Fibroblast of lung (primary cell): Measurements from ENCODE around the gene ANKRD44. TPM values are rescaled to one million over a fixed set of nuclear protein-coding genes. Genes with fewer than 3 reads are reported as not detected.

Source experiments
- DNase-seq, 2 donors: peaks; one replicate each; pipeline versions ENCODE4 v3.0.0 to v3.0.0-alpha.2; 2010; ENCODE audit warnings: low read depth in 2 of 2
- H2AFZ ChIP-seq: 2 replicates; pipeline ENCODE4 v1.5.1; 2012; ENCODE audit warnings: low read length, control low read depth, inconsistent platforms
- H3K27ac ChIP-seq: 2 replicates; pipeline ENCODE4 v1.5.1; 2011; ENCODE audit warnings: low read length, control low read depth; ENCODE audit not compliant: insufficient read depth
- H3K27me3 ChIP-seq: 2 replicates; pipeline ENCODE4 v1.5.1; 2011; ENCODE audit warnings: mild to moderate bottlenecking, low read length; ENCODE audit not compliant: control insufficient read depth, insufficient read depth
- H3K36me3 ChIP-seq: 2 replicates; pipeline ENCODE4 v1.5.1; 2011; ENCODE audit warnings: low read length; ENCODE audit not compliant: control insufficient read depth, insufficient read depth
- H3K4me1 ChIP-seq: 2 replicates; pipeline ENCODE4 v1.5.1; 2011; ENCODE audit warnings: low read length; ENCODE audit not compliant: control insufficient read depth, insufficient read depth; ENCODE audit errors: extremely low read depth
- H3K4me2 ChIP-seq: 2 replicates; pipeline ENCODE4 v1.5.1; 2011; ENCODE audit warnings: low read length, control low read depth; ENCODE audit not compliant: insufficient read depth; ENCODE audit errors: extremely low read depth
- H3K4me3 ChIP-seq, 4 experiments: fragments of 200-600 bp in 1 of 4; sonication (generic) in 1 of 4; replicated peaks in 1 of 4; 2 replicates each; pipeline ENCODE4 v1.5.1; 2011 to 2016; ENCODE audit warnings: low read length in 4 of 4, low read depth in 3 of 4, mild to moderate bottlenecking in 3 of 4, control low read depth in 2 of 4, inconsistent platforms in 1 of 4, mixed read lengths in 1 of 4; ENCODE audit not compliant: insufficient read depth in 1 of 4; ENCODE audit errors: control extremely low read depth in 1 of 4
- H3K79me2 ChIP-seq: 2 replicates; pipeline ENCODE4 v1.5.1; 2012; ENCODE audit warnings: mild to moderate bottlenecking, low read length, inconsistent platforms; ENCODE audit not compliant: control insufficient read depth, insufficient read depth
- H3K9ac ChIP-seq: 2 replicates; pipeline ENCODE4 v1.5.1; 2011; ENCODE audit warnings: mild to moderate bottlenecking, low read length, control low read depth; ENCODE audit not compliant: insufficient read depth
- H3K9me3 ChIP-seq: 2 replicates; pipeline ENCODE4 v1.5.1; 2012; ENCODE audit warnings: low read depth, low read length; ENCODE audit not compliant: control insufficient read depth, insufficient read depth
- H4K20me1 ChIP-seq: 2 replicates; pipeline ENCODE4 v1.5.1; 2011; ENCODE audit warnings: low read length; ENCODE audit not compliant: control insufficient read depth, insufficient read depth; ENCODE audit errors: extremely low read depth
- CTCF ChIP-seq, 2 donors: IDR thresholded peaks in 1 of 2; conservative IDR thresholded peaks in 1 of 2; 1 replicate in 1 of 2; 2 replicates in 1 of 2; pipeline ENCODE4 v1.5.1; 2011 to 2012; ENCODE audit warnings: low read length in 2 of 2, control low read depth in 1 of 2, inconsistent platforms in 1 of 2, low read depth in 1 of 2, mild to moderate bottlenecking in 1 of 2
- EZH2 ChIP-seq: IDR thresholded peaks from 2 replicates; pipeline ENCODE4 v1.5.1; 2012; ENCODE audit warnings: low read length, control low read depth, mild to moderate bottlenecking; ENCODE audit errors: missing control alignments
- polyA plus RNA-seq, 2 donors: library from polyadenylated mRNA; depleted of rRNA in 1 of 2; stranded (reverse) in 1 of 2; unstranded in 1 of 2; fragments of >200 nt; gene quantifications; 2 replicates each; pipeline ENCODE4 v1.2.1, GENCODE V29; 2011 to 2012; ENCODE audit warnings: missing spikeins in 1 of 2
- total RNA-seq: library from RNA; depleted of rRNA; stranded (reverse); fragments of >200 nt; gene quantifications from 2 replicates; pipeline ENCODE4 v1.2.1, GENCODE V29; 2014

ANKRD44 gene
- total and polyA plus RNA-seq, 2 donors (not counting 1 experiment from before 2014, with no cell fraction given) = 7.6 to 9.7 TPM

DNA sequence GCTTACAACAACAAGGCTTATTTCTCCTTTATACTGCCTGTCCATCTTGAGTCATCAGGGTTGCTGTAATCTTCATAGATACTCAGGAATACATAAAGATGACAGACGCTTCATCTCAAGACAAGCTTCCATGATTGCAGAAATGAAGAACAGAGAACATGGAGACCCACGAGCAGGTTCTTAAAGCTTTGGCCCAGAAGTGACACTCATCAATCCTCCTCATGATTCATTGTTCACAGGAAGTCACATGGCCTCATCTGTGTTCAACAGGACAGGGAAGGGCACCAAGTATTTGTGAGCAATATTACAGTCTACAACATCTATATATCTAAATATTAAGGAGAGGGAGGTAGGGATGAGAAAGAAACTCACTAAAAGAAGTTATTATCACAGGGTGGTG, 347.5 kb downstream of the ANKRD44 start:
- DNase-seq = no peak
- no peak for TF ChIP-seq EZH2
- TF ChIP-seq CTCF (conservative IDR thresholded peaks at IDR 0.05 in 1 of 2, IDR thresholded peaks at IDR 0.05 in 1 of 2; ENCODE audit: low read depth in 1 of 2, low read length in 2 of 2) = no peak
- Histone ChIP-seq H3K27me3 (no peaks in the 10 kb centered on the region), H4K20me1 (no peaks in the 10 kb centered on the region), H3K4me2 (no peak overlapping the region), H2AFZ (no peak overlapping the region), H3K9ac (no peak overlapping the region), H3K36me3 (no peaks in the 10 kb centered on the region), H3K4me3 (no peak overlapping the region), H3K9me3 (no peaks in the 10 kb centered on the region), H3K79me2 (no peaks in the 10 kb centered on the region), H3K27ac (no peak overlapping the region), H3K4me1 (peaks cover 2% of the 10 kb centered on the region)

DNA sequence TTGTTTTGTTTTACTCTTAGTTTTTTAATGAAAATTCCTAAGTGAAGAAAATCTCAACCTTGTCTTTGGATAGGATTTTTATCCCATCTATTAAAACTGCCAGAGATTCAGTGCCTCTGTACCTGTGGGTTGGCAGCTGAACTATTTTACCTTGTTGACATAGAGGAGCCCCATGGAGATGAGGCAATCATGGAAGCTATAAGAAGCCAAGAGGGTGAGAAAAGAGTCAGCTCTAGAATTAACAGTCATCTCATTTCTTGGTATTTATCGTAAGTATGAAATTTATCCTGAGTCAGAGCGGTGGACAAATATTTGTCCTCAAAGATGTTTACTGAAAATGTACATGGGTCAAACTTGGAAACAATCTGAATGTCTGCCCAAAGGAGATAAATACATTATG, 348.3 kb downstream of the ANKRD44 start:
- TF ChIP-seq EZH2 (no peak), CTCF (conservative IDR thresholded peaks at IDR 0.05 in 1 of 2, IDR thresholded peaks at IDR 0.05 in 1 of 2; ENCODE audit: low read depth in 1 of 2, low read length in 2 of 2) (no peak)
- no peak overlapping the region for H3K4me3 ChIP-seq
- peaks cover 2% of the 10 kb centered on the region for H3K4me1 ChIP-seq
- H3K4me2 ChIP-seq = no peak overlapping the region
- H3K9ac ChIP-seq = no peak overlapping the region
- H3K9me3 ChIP-seq = no peaks in the 10 kb centered on the region
- no peaks in the 10 kb centered on the region for H3K27me3 ChIP-seq
- H3K36me3 ChIP-seq = no peaks in the 10 kb centered on the region
- no peak overlapping the region for H3K27ac ChIP-seq
- no peaks in the 10 kb centered on the region for H3K79me2 ChIP-seq
- no peak for DNase-seq
- no peaks in the 10 kb centered on the region for H4K20me1 ChIP-seq
- no peak overlapping the region for H2AFZ ChIP-seq

DNA sequence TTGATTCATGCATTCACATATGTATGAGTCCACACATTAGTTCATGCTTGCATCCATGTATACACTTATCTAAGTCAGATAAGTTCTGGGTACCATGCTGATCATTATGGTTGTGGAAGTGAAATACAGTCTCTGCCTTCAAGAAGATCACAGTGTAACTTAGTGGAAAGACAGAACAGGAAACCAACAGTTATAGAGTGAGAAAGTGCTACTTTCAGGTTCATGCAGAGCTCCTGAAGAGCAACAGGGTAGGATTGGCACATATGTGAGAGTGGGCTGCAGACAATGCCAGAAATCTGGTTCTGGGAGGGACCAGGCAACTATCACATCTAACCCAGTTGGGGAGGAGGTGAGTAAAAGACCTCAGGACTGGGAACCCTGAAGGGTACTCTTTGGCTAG, 348.7 kb downstream of the ANKRD44 start:
- Histone ChIP-seq H3K27ac (no peak overlapping the region), H2AFZ (no peak overlapping the region), H3K9me3 (no peaks in the 10 kb centered on the region), H3K4me3 (no peak overlapping the region), H3K4me1 (no peaks in the 10 kb centered on the region), H3K36me3 (no peaks in the 10 kb centered on the region), H3K9ac (no peak overlapping the region), H4K20me1 (no peaks in the 10 kb centered on the region), H3K79me2 (no peaks in the 10 kb centered on the region), H3K4me2 (no peak overlapping the region), H3K27me3 (no peaks in the 10 kb centered on the region)
- no peak for TF ChIP-seq EZH2
- no peak for TF ChIP-seq CTCF (conservative IDR thresholded peaks at IDR 0.05 in 1 of 2, IDR thresholded peaks at IDR 0.05 in 1 of 2; ENCODE audit: low read depth in 1 of 2, low read length in 2 of 2)
- no peak for DNase-seq
